KMS-11 (cell line): ENCODE measurements around the gene COLEC12.

Experiments used
- H2AFZ ChIP-seq: fragments of 200-600 bp; sonication (generic); 2 replicates; pipeline ENCODE4 v1.6.1; 2016; ENCODE audit warnings: antibody characterized with exemption, mixed run types, low read depth
- H3K27ac ChIP-seq: fragments of 200-600 bp; sonication (generic); 2 replicates; pipeline ENCODE4 v1.6.1; 2016; ENCODE audit warnings: mild to moderate bottlenecking, mixed run types
- H3K27me3 ChIP-seq: fragments of 200-600 bp; sonication (generic); 2 replicates; pipeline ENCODE4 v1.6.1; 2017; ENCODE audit warnings: mild to moderate bottlenecking, low read depth, mixed run types, moderate library complexity; ENCODE audit not compliant: insufficient read depth
- H3K36me3 ChIP-seq: fragments of 200-600 bp; sonication (generic); 2 replicates; pipeline ENCODE4 v1.6.1; 2017; ENCODE audit warnings: mild to moderate bottlenecking, mixed run types; ENCODE audit not compliant: insufficient read depth
- H3K4me1 ChIP-seq: fragments of 200-600 bp; sonication (generic); 2 replicates; pipeline ENCODE4 v1.6.1; 2016; ENCODE audit warnings: mild to moderate bottlenecking, low read depth, mixed run types; ENCODE audit not compliant: poor library complexity, severe bottlenecking
- H3K4me2 ChIP-seq: fragments of 200-600 bp; sonication (generic); 2 replicates; pipeline ENCODE4 v1.7.0; 2016; ENCODE audit warnings: mild to moderate bottlenecking, mixed run types
- H3K4me3 ChIP-seq: fragments of 200-600 bp; sonication (generic); IDR thresholded peaks from 2 replicates; pipeline ENCODE4 v1.6.1; 2017; ENCODE audit warnings: low read depth, low read length, mixed read lengths; ENCODE audit not compliant: insufficient read depth
- H3K79me2 ChIP-seq: fragments of 200-600 bp; sonication (generic); 2 replicates; pipeline ENCODE4 v1.6.1; 2016; ENCODE audit warnings: low read depth, mixed run types; ENCODE audit not compliant: insufficient read depth
- H3K9ac ChIP-seq: fragments of 200-600 bp; sonication (generic); 2 replicates; pipeline ENCODE4 v1.6.1; 2016; ENCODE audit warnings: mild to moderate bottlenecking, mixed run types
- H4K20me1 ChIP-seq: fragments of 200-600 bp; sonication (generic); 2 replicates; pipeline ENCODE4 v1.6.1; 2016; ENCODE audit warnings: mild to moderate bottlenecking, mixed run types; ENCODE audit not compliant: insufficient read depth
- TF ChIP-seq, protein P1 (sequence below): fragments of 200-600 bp; sonication (generic); conservative IDR thresholded peaks from 2 replicates; pipeline ENCODE4 v1.6.1; 2017; ENCODE audit warnings: low read depth, mild to moderate bottlenecking, antibody characterized with exemption, low read length, moderate library complexity, mixed read lengths

COLEC12 gene

DNA sequence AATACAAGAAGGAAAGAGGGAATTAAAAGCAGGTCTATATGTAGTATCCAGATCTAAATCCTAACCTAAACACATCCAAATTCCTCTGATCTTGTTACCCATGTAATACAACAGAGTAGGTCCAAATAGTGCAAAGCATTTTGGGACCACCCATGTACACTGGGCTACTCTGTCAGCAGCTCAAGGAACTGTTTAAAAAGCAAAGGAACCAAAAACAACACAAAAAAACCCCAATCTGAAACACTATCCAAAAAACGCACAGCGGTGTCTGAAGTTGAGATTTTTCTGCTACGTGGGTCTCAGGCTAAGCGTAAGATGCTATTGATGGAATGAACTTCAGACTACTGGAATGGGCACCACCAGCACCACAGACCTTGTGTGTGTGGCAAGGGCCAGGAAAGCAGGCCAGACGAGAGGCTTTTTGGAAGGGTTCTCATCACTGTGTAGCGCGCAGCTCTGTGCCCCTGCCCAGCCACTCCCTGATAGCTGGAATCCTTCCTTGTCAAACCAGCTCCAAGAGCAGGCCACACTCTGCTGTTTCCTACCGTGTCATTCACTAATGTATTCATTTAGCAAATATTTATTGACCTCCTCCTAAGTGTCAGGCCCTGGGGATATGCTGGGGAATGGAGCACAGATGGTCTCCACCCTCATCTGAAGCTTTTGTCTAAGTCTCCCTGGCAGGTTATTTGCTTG, 101.4 kb downstream of the COLEC12 start:
- Histone ChIP-seq H2AFZ (no peak overlapping the region), H3K79me2 (no peaks in the 10 kb centered on the region), H3K4me2 (no peak overlapping the region), H3K27ac (no peak overlapping the region), H3K4me3 (no peak overlapping the region), H3K4me1 (no peaks in the 10 kb centered on the region), H3K27me3 (no peaks in the 10 kb centered on the region), H3K36me3 (no peaks in the 10 kb centered on the region), H4K20me1 (no peaks in the 10 kb centered on the region), H3K9ac (no peak overlapping the region)
- TF ChIP-seq, protein P1, sequence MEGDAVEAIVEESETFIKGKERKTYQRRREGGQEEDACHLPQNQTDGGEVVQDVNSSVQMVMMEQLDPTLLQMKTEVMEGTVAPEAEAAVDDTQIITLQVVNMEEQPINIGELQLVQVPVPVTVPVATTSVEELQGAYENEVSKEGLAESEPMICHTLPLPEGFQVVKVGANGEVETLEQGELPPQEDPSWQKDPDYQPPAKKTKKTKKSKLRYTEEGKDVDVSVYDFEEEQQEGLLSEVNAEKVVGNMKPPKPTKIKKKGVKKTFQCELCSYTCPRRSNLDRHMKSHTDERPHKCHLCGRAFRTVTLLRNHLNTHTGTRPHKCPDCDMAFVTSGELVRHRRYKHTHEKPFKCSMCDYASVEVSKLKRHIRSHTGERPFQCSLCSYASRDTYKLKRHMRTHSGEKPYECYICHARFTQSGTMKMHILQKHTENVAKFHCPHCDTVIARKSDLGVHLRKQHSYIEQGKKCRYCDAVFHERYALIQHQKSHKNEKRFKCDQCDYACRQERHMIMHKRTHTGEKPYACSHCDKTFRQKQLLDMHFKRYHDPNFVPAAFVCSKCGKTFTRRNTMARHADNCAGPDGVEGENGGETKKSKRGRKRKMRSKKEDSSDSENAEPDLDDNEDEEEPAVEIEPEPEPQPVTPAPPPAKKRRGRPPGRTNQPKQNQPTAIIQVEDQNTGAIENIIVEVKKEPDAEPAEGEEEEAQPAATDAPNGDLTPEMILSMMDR: no peak

DNA sequence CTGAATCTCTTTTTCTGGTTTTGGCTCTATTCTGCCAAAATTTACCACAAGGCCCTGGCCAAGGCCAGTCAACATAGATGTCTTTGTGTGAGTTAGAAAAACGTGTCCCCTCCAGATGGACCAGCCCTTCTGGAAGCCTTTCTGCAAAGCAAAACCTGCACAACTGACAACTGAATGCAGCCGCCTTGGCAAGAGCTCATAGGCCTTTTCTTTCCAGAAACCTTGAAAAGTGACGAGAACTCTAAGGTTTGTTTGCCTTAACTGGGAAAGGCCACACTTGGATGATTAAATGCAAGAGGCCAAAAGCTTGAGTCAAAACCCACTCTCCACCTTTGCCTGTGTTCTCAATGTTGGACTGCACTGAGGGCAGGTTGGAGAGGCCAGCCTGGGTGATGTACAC, 103.9 kb downstream of the COLEC12 start:
- no peaks in the 10 kb centered on the region for H3K27me3 ChIP-seq
- no peak overlapping the region for H3K9ac ChIP-seq
- no peak overlapping the region for H3K27ac ChIP-seq
- H3K4me2 ChIP-seq: no peak overlapping the region
- H3K4me3 ChIP-seq: no peak overlapping the region
- TF ChIP-seq, protein P1: no peak
- H3K79me2 ChIP-seq: no peaks in the 10 kb centered on the region
- H3K4me1 ChIP-seq: no peaks in the 10 kb centered on the region
- H2AFZ ChIP-seq: no peak overlapping the region
- no peaks in the 10 kb centered on the region for H3K36me3 ChIP-seq
- H4K20me1 ChIP-seq: no peaks in the 10 kb centered on the region

DNA sequence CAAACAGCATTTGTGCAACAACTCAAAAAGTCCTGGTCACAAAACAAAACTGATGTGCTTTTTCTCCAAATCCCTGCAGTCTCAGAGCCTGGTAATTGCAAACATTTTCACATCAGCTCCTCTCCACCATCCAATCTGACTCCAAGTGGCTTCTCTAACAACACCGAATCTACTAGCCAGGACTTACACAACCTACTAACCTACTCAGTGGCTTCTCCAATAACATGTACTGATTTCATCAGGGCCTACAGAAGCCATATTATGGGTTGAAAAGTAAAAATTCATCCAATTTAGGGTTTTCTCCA, 104.3 kb downstream of the COLEC12 start:
- no peak overlapping the region for H3K9ac ChIP-seq

DNA sequence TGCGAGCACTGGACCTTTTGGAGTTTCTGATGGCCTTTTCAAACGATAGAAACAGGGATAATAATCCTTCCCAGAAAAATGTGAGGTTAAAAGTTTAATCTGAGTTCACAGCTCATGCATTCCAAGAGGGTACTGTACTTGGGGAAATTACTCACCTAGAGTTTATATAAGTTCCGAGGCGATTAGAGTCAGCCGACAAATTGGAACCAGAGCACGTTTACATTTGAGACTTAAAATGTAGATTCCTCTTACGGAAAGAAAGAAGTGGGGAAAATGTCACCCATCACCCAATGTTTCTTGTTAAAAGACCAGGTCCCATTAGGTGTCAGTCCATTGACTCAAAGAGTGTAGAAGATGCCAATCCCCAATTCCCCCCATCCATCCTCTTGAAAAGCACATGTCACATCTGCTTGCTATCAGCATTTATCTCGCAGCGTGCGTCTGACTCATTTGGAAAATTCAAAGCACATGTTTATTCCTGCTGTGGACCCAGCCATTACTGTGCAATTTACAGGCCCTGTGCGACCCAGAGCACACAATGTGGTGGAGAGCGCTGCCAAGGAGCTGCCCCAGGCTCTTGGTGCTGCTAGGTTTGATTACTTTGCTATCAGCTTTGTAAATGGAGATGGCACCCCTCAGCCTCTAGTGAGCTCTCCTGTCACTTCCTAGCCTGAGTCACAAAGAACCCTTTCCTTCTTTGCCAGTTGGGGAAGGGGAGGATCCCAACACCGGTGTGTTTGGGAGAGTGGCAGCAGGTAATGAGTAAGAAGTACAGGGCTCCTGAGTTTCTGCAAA, 104.8 kb downstream of the COLEC12 start:
- Histone ChIP-seq H3K9ac (no peak overlapping the region), H3K36me3 (no peaks in the 10 kb centered on the region), H3K4me1 (no peaks in the 10 kb centered on the region), H3K27ac (no peak overlapping the region), H3K79me2 (no peaks in the 10 kb centered on the region), H3K4me3 (no peak overlapping the region), H2AFZ (no peak overlapping the region), H4K20me1 (no peaks in the 10 kb centered on the region), H3K4me2 (no peak overlapping the region), H3K27me3 (no peaks in the 10 kb centered on the region)
- TF ChIP-seq, protein P1: no peak

More for the DNA sequence above, 104.3 kb downstream of the COLEC12 start:
- no peaks in the 10 kb centered on the region for H3K79me2 ChIP-seq
- H3K27me3 ChIP-seq: no peaks in the 10 kb centered on the region
- no peaks in the 10 kb centered on the region for H3K36me3 ChIP-seq
- H3K4me2 ChIP-seq: no peak overlapping the region
- TF ChIP-seq, protein P1: no peak
- no peak overlapping the region for H3K4me3 ChIP-seq
- H3K4me1 ChIP-seq: no peaks in the 10 kb centered on the region
- H4K20me1 ChIP-seq: no peaks in the 10 kb centered on the region
- no peak overlapping the region for H3K27ac ChIP-seq
- H2AFZ ChIP-seq: no peak overlapping the region
